HG03378 (cell line): ENCODE results near the gene NUDT14.

Experiments used
- ATAC-seq: cut with Tn5 transposase; IDR thresholded peaks from one replicate; pipeline ENCODE4 v1.9.1; 2021; ENCODE audit warnings: mild to moderate bottlenecking, moderate library complexity; ENCODE audit not compliant: unreplicated experiment

NUDT14 gene

DNA sequence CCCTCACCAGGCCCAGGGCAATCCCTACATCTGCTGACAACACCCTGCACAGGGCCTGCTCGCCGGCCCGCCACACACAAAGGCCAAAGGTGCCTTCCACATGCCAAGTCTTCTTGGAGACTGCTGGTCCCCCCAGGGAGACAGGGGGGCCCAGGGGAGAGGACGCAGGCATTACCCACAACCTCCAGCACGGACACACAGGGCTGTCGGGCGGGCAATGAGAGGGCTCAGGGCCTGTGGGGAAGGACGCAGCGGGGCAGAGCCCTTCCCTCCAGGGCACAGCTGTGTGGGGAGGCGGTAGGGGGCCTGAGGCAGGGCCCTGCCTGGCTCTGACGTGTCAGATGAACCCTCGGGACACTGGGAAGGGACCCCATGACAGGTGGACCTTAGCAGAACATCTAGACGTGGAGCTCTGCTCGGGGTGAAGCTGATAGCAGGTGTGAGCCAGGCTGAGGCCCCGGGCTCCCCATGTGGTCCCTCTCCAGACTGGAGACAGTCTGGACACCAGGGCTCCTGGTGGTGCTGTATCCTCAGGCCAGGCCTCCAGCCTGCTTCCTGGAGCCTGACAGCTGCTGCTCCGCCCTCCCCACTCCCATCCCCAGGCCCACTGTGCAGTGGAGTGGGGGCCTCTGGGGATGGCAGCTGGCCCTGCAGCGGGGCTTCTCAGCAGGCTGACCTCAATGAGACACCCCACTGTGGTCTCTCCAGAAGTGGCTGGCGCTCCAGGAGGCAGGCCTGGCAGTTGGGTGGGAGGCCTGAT, 31.6 kb upstream of the NUDT14 start:
- ATAC-seq: no peak

DNA sequence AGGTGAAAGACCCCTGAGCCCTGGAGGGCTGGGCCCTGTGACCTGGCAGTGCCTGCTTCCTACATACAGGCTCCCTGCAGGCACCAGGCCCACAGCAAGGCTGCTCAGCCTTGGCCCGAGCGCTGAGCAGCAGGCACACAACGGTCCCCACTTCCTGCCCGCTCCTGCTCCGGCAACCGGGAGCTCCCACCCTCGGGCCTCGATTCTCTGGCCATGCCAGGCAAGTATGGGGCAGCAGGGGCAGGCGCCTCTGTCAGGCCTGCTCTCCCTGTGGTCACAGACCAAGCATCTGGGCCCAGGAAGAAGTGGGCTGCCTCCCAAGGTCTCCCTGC, 30.6 kb upstream of the NUDT14 start:
- ATAC-seq: no peak

DNA sequence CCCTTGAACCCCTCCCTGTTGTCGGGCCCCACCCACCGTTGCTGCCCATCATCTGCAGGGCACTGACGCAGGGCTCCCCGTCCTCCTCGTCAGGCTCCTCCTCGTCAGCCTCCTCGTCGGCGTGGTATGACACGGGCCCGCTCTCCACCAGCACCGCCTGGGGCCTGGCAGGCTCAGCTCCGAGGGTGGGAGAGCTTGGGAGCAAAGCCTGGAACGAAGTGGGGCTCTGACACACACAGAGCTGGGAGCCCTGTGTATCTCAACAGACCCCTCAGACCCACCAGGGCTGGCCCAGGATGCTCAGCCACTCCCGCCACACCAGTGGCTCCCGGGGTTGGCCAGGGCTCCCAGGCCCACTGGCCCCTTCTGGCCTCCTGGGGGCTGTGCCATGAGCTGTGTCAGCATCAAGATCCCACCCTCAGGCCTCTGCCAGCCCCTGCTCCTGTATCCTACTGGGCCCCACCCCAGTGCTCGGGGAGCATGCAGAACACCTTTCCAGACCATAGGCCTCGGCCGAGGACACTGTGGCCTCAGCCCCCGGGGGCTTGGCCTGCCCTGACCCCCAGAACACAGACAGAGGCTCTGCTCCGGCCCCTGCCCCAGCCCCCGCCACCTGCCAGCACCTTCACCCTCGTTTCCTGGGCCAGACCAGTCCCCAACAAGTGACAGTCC, 30.1 kb upstream of the NUDT14 start:
- ATAC-seq: no peak

DNA sequence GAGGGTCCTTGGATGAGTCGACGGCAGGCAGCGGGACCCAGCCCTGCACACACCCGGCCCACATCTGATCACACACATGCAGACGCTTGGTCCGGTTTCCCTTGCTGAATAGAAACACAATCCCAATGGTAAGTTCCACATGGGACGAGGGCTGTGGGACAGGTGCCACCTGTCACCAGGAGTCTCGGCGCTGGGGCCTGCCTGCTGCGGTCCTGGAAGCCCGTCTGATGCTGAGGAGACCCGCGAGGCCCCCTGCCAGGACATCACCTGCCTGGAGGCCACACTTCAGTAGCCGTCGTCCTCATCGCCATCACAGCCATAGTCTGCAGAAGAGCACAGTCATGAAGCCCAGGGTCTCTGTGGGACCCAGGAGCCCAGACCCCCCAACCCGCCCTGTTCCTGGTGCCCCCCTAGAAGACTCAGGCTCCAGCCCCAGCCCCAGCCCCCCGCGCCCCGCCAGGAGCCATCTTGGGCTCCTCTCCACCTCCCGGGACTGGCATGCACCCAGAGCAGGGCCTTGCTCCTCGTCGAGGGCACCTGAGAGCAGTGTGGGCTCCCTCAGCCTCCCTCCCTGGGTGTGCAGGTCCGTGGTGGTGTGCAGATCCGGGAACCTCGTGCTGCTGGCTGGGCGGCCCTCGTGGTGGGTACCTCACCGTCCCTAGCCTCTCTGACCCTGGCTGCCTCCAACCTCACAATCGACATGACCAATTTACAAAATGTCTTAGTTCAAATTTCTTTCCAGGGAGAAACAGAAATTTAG, 29.3 kb upstream of the NUDT14 start:
- no peak for ATAC-seq

DNA sequence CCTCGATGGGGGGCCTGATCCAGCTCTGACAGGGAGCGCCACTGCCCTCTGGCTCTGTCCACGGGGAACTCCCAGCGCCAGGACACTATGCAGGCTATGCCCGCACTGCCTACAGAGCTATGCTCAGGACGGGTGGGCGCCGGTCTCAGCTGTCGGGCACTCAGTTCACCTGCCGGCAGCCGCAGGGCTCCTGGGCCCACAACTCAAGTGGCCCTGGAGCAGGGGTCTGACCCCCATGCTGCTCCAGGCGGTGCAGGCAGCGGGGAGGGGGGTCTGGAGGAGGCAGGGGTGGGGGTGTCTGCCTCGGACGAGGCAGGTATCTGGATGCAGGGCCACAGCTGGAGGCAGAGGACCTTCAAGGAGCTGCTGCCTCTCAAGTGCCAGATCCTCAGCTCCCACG, 28.5 kb upstream of the NUDT14 start:
- ATAC-seq: no peak

DNA sequence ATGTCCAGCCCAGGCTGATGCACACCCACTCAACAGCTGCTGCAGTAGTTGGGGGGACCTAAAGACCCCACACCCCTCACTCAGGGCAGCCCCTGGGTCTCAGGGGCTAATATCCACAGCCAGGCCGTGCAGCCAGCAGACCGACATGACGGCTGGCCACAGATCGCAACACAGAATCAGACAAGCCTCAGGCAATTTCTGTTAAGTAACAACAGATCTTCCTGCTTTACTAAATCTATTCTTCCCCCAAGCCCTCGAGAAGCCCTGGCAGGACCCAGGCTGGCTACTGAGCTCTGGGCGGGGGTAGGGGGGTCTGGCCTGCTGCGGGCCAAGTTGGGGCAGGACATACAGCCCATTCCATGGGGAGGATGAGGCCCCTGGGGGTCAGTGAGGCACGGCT, 28.0 kb upstream of the NUDT14 start:
- ATAC-seq: no peak

DNA sequence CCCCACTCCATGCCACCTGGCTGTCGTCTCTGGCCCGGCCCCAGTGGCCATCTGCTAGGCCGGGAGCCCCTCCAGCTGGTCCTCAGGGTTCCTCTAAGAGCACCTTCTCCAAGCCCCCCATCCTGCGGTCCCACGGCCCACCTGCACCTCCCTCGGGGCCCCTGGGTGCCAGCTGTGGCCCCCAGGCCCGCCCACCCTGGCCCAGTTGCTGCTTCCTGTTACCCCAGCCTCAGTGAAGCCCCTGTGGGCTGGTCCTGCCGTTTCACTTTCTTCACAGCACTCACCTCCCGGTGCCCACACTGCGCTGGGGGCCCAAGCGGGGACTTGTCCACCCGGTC, 27.6 kb upstream of the NUDT14 start:
- no peak for ATAC-seq

DNA sequence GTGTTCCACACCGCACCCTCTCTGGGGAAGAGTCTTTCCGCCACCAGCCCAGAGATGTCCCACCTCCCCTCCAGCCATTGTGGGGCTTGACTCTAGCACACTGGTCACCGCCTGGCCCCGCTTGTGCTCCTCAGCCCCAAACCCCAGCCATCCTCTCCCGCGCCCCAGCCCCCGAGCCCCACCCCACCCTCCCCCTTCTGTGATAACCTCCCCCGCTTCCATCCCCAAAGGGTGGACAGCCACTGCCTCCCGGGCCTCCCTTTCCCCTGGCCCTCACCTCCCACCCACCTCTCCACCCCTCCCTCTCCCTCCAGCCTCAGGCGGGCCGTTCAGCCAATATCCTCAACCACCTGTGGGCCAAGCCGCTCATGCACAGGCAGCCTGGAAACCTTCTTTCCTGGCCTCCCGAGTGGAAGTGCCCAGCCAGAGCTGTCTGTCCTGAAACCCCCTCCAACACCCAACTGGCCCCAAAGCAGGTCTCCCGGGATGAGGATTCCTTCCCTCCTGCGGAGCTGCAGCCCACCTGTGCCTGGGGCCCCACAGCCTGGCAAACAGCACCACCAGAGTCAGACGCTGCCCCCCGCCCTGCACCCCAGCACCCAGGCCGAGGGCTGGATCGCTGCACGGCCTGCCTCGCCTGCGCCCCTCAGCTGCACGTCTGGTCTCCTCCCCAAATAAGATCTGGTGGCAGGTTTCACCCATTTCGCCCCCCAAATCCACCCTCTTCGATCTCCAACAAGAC, 27.1 kb upstream of the NUDT14 start:
- no peak for ATAC-seq

DNA sequence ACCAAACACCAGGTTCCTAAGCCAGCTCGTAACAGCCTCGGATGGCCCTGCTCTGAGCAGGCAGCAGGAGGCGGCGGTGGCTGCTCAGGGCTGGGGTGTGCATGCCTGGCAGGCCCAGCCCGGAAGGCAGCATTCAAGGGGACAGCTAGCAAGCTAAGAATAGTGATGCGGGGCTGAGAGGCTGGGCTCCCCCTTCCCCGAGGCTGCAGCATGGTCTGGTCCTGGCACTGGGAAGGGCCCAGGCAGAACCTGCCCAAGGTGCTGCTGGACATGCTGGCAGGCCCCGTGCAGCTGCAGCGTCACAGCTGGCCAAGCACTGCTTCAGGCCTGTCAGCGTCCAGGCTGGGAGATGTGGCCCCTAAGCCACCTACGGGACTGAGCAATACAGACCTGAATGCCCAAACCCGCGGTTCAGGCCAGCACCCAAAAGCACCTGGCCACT, 26.4 kb upstream of the NUDT14 start:
- ATAC-seq: no peak

DNA sequence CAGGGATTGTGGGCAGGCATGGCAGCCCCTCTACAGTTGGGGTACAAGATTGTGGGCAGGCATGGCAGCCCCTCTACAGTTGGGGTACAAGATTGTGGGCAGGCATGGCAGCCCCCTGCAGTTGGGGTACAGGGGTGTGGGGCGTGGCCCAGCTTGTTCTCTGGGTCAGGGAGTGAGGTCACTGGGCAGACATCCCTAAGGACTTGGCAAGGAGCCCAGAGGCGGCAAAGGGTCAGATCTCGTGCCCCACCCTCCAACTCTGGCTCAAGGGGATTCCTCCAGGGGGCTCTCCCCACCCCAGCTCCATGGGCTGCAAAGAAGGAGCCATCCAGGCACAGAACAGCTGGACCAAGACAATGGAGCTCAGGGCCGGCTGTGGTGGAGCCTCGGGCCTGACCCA, 25.8 kb upstream of the NUDT14 start:
- no peak for ATAC-seq

DNA sequence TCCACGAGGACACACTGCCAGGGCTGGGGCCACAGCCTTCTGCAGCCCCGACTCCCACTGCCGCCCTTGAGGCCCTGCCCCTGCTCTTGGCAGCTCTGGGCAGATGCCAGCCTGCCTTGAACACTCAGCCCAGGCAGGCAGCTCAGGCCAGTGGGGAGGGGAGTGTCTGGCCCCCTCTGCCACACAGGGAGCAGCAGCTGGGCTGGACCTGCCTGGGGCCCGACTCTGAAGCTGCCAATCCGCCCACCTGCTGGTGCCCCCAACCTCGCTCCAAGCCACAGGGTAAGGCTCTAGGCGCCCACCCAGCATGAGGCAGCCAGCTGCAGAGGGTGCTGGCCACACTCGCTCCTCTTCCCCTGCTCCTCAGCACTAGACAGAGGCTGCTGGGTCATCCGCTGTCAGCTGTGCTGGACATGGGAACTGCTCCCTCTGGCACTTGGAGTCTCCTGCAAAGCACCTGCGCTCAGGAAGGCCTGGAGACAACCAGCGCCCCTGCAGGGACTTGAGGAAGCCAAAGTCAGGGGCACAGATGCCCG, 24.6 kb upstream of the NUDT14 start:
- ATAC-seq: no peak

DNA sequence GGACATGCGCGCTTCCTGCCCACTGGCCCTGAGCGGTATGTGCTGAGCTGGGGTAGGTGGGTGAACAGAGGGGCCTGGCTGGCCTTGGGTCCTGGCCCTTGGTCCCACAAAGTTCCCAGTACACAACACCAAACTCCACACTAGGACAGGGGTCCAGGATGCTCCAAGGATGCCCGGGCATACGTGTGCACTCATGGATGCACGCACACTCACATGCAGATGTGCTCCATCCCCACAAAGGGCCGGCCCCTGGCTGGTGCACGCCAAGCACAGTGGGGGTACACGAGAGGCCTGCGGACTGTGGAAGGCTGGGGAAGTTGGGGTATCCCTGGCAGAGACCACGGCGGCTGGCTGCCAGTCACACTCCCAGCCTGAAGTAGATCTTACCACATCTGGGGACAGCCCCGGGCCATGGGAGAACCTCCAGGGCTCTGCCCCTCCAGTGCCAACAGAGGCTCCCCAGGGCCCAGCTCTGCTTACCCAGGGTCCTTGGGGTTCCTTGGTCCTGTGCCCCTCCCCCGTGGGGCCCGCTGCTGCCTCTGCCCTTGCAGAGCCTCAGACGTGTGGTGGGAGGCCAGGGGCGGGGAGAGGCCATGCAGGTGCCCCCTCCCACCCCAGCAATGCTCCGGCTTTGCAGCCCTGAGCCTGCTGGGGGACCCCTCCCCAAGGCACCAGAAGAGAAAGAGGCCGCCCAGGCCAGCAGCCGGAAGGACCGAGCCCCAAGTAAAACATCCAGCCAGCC, 24.0 kb upstream of the NUDT14 start:
- ATAC-seq: no peak

DNA sequence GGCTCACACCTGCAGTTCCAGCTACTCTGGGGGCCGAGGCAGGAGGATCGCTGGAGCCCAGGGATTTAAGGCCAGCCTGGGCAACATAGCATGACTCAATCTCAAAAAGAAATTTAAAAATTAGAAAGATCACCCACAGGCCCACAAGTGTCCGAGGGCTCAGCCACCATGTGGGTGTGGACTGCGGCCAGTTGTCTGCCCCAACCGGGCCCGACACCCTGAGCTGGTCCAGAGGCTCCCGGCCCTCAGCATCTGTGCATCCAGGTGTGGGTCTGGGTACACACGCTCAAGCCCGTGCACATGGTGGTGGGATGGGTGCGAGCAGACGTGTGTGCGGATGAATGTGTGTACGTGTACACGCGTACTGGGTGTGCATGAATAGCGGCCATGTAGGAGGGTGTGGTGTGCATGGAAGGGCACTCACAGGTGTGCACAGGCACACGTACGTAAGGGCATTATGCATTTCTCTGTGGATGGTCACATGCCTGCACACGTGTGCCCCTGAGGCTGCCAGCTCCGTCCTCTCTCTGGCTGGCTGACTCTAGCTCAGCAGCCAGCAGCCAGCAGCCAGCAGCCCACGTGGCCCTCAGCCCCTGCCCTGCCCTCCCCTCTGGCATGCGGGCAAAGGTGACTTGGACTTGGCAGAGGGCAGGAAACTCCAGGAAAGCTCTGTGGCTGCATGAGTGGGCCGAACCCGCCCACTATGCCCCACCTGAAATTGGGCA, 23.3 kb upstream of the NUDT14 start:
- no peak for ATAC-seq

DNA sequence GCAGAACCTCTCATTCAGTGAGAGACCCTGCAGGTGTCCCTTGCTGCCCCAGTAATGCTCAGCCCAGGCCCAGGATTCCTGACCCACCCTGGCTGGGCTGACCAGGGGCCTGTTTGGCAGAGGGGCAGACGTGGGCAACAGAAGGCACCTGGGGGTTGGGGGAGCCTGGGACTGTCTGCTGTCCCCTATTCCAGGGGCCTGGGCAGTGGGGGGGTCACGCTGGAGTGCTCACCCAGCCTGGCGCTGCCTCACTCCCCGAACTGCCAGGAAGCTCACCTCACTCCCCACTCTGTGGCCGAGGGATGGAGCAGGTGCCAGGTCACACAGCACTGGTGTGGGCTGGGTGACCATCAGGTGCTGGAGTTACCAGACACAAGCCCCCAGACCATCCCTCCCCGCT, 22.6 kb upstream of the NUDT14 start:
- no peak for ATAC-seq

DNA sequence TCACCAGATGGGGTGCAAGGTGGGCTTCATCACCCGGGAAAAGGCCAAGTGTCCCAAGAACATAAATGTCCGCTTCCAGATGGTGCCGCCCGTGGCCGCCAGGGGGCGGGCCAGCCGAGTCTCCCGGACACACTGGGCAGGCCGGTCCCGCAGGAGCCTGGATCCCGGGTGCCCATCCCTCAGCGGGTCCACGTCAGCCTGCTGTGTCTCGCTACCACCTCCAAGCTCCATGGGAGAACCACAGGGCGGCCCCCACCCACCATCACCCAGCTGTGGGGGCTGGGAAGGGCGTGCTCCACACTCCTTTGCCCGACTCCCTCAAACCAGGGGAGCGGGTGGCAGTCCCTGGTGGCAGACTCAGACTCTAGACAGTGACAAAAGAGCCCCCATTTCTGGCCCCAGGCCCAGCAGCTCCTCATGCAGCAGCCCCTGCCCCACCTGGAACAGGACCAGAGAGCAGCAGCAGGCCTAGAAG, 22.0 kb upstream of the NUDT14 start:
- ATAC-seq: no peak

DNA sequence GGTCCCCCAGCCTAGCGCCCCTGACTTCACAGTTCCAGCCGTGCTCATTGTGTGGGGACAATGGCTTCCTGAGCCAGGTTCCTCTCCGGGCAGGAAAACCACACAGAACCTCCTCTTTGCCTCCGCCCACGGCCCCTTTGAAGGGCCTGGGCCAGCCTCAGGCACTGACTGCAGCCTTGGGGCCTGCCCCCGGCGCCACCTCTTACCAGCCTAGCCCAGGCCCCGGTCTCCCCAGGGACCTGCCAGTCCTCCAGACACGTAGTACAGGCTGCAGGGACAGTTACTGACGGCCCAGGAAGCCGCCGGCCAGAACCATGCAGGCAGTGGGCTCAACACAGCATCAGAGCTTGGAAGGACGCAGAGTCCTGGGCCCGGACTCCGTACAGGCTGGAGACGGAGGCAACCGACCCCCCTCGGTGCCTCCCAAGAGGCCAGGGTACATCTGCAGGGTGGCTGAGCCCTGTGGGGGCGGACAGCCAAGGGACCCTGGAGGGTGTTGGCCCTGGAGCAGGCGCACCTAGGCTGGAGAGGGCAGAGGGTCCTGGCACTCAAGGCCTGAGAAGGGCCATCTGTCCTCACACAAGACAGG, 20.9 kb upstream of the NUDT14 start:
- no peak for ATAC-seq

DNA sequence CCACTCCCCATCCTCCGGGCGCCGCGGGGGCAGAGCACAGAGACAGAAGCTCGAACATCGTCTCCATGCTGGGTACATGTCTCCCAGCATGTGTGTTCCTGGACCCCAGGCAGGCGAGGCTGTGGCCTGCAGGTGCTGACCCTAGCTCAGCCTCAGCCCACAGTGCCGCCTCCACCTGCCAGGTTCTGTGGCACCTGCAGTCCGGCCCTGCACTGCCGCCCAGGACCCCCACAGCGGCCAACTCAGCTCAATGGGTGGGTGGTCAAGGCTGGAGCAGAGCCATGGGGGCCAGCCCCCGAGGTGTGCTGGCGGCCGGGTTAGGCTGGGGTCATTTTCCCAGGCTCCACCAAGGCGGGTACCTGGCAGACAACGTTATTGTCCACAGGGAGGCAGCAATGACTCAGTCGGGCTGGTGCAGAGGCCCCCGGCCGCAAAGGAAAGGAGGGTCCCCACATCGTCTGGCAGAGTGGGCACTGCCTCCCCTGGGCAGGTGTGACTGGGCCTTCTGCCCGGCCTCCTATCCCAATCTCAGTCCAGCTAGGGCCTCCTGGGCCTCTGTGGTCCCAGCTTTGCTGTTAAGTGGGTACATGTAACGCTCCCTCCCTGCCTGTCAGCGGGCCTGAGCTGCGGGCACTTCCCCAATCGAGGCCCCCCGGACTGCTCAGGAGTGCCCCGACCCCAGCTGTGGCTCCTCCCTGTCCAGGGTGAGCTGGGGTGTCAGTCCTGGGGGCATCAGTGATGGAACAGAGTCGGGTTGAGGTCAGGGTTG, 20.2 kb upstream of the NUDT14 start:
- no peak for ATAC-seq

DNA sequence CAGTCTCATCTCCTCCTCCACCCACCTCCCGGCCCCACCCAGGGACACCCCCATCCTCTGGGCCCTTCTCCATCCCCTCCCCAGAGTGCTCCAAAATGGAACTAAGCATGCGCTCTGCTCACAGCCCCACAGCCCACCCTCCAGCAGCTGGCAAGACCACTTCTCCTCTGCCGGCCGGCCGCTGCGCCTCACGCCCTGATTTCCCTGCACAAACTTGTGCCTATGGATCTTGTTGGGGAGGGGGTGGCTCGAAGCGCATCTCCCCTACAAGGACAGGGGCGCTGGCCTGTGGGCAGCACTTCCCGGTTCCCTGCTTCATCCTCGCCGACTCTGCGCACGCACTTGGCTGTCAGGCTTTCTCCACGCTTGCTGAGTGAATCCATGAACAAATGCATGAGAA, 19.5 kb upstream of the NUDT14 start:
- ATAC-seq: no peak

DNA sequence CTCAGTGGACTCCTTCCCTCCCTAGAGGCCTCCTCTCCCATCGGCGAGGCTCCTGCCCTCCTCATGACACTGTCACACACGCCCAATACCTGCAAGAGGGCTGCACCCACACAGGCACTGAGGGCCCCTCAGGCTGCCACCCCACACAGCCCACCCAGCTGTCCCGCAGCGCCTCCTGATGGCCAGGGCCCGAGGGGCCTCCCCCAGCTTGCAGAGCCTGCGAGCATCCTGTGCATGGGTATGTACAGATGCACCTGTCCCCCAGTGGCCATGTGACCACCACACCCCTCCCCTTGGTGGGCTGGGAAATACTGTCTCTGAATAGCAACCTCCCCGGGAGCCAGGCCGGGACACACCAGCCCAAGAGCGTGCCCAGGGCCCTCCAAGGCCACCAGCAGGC, 19.0 kb upstream of the NUDT14 start:
- ATAC-seq: no peak
